K562 (cell line): ENCODE measurements around the gene IL18RAP. TPM values are rescaled to one million over a fixed set of nuclear protein-coding genes. Genes with fewer than 3 reads are reported as not detected.

ENCODE experiments used
- ATAC-seq: fragments of 200-7000 bp; cut with Tn5 transposase; 3 replicates; pipeline ENCODE4 v1.9.1; 2020; ENCODE audit warnings: moderate library complexity
- BruUV-seq: library from RNA; stranded (reverse); fragments of 400-500 nt; replicated peaks from 2 replicates; lab custom pipeline; 2021; lab: Mats Ljungman, UMichigan
- CTCF ChIA-PET: fragments of 300-600 bp; formaldehyde crosslinking; extraction: SDS; loops from one replicate; lab custom pipeline; 2021; ENCODE audit warnings: low intra/inter-chr PET ratio; lab: Yijun Ruan, JAX
- POLR2A ChIA-PET: fragments of 300-600, 350-650 bp; sonication (Branson Sonifier 250); formaldehyde crosslinking; extraction: SDS; loops from one replicate; lab custom pipeline; 2021; ENCODE audit warnings: antibody characterized with exemption, inconsistent platforms; lab: Yijun Ruan, JAX
- DNase-seq, 4 experiments: peaks; one replicate each; pipeline versions ENCODE4 v3.0.0 to v3.0.0-alpha.2; 2011 to 2018; ENCODE audit warnings: low spot score in 3 of 4, mixed read lengths in 3 of 4; ENCODE audit errors: extremely low read depth in 1 of 4
- FAIRE-seq: peaks from 2 replicates; lab custom pipeline; 2011; peaks lifted over from hg19 to GRCh38; lab: Jason Lieb, UNC
- H2AFZ ChIP-seq: 2 replicates; pipeline ENCODE4 v1.6.0; 2011; ENCODE audit warnings: low read depth, low read length, control low read depth, inconsistent platforms
- H3K27ac ChIP-seq: fragments of 200-600 bp; 3 replicates; pipeline ENCODE4 v1.8.0; 2011; ENCODE audit warnings: low read depth, mild to moderate bottlenecking, control low read depth, inconsistent platforms, low read length, moderate library complexity, mixed read lengths; ENCODE audit errors: extremely low read depth
- H3K27me3 ChIP-seq, 2 experiments: fragments of 300-600 bp in 1 of 2; 2 replicates in 1 of 2; 3 replicates in 1 of 2; pipeline versions ENCODE4 v1.6.0 to v1.8.0; 2011; ENCODE audit warnings: inconsistent platforms in 2 of 2, low read length in 2 of 2, mild to moderate bottlenecking in 1 of 2, mixed read lengths in 1 of 2, moderate library complexity in 1 of 2; ENCODE audit not compliant: control insufficient read depth in 2 of 2, insufficient read depth in 2 of 2
- H3K36me3 ChIP-seq: fragments of 300-600 bp; 3 replicates; pipeline ENCODE4 v1.8.0; 2011; ENCODE audit warnings: mild to moderate bottlenecking, low read length, inconsistent platforms; ENCODE audit not compliant: control insufficient read depth, insufficient read depth
- H3K4me1 ChIP-seq, 2 experiments: fragments of 200-600 bp in 1 of 2; replicated peaks in 1 of 2; 2 replicates in 1 of 2; 3 replicates in 1 of 2; pipeline versions ENCODE4 v1.5.1 to v1.8.0; 2011; ENCODE audit warnings: inconsistent platforms in 2 of 2, low read length in 2 of 2, mild to moderate bottlenecking in 1 of 2, mixed read lengths in 1 of 2, moderate library complexity in 1 of 2; ENCODE audit not compliant: control insufficient read depth in 2 of 2, insufficient read depth in 2 of 2
- H3K4me2 ChIP-seq: 2 replicates; pipeline ENCODE4 v1.6.1; 2011; ENCODE audit warnings: low read length, control low read depth, inconsistent platforms, mixed read lengths; ENCODE audit not compliant: insufficient read depth
- H3K4me3 ChIP-seq: fragments of 200-600 bp; sonication (generic), shearing (Covaris generic); 2 replicates; pipeline ENCODE4 v1.5.1; 2016; ENCODE audit warnings: control low read depth, inconsistent platforms
- H3K79me2 ChIP-seq: fragments of 200-600 bp; 3 replicates; pipeline ENCODE4 v1.8.0; 2011; ENCODE audit warnings: low read length, inconsistent platforms; ENCODE audit not compliant: control insufficient read depth, insufficient read depth
- H3K9ac ChIP-seq, 2 experiments: 2 replicates each; pipeline versions ENCODE4 v1.6.0 to v1.6.1; 2011; ENCODE audit warnings: low read depth in 2 of 2, low read length in 2 of 2, control low read depth in 1 of 2, inconsistent platforms in 1 of 2, mild to moderate bottlenecking in 1 of 2, mixed read lengths in 1 of 2; ENCODE audit not compliant: insufficient read depth in 1 of 2
- H3K9me1 ChIP-seq: one replicate; pipeline ENCODE4 v1.6.0; 2011; ENCODE audit warnings: inconsistent platforms, mild to moderate bottlenecking, low read length, moderate library complexity; ENCODE audit not compliant: control insufficient read depth, insufficient read depth
- H3K9me3 ChIP-seq: replicated peaks from 2 replicates; pipeline ENCODE4 v1.5.1; 2011; ENCODE audit warnings: low read depth, low read length, inconsistent platforms; ENCODE audit not compliant: control insufficient read depth, insufficient read depth
- H4K20me1 ChIP-seq: replicated peaks from 2 replicates; pipeline ENCODE4 v1.6.1; 2011; ENCODE audit warnings: low read length, inconsistent platforms, mixed read lengths; ENCODE audit not compliant: control insufficient read depth, insufficient read depth
- ARID1B ChIP-seq: fragments of 450-650 bp; IDR thresholded peaks from 2 replicates; pipeline ENCODE4 v1.6.1; 2016; ENCODE audit warnings: antibody characterized with exemption, mild to moderate bottlenecking, inconsistent platforms
- CHD2 ChIP-seq: IDR thresholded peaks from 2 replicates; pipeline ENCODE4 v1.6.1; 2011; ENCODE audit warnings: low read depth, low read length
- CXXC5 ChIP-seq: fragments of 250-450 bp; sonication (Bioruptor Pico); IDR thresholded peaks from 2 replicates; pipeline ENCODE4 v1.8.0; 2022; ENCODE audit warnings: inconsistent platforms, mild to moderate bottlenecking, moderate library complexity
- DEAF1 ChIP-seq: fragments of 450-650 bp; formaldehyde crosslinking; IDR thresholded peaks from 2 replicates; pipeline ENCODE4 v1.4.0; 2020; ENCODE audit warnings: mild to moderate bottlenecking, moderate library complexity
- FOXP4 ChIP-seq: sonication (generic); formaldehyde crosslinking; IDR thresholded peaks from 2 replicates; pipeline ENCODE4 v1.8.0; 2022; ENCODE audit warnings: mild to moderate bottlenecking, missing genetic modification reagents, borderline replicate concordance
- NFE2L1 ChIP-seq: fragments of 450-650 bp; IDR thresholded peaks from 2 replicates; pipeline ENCODE4 v1.6.1; 2016; ENCODE audit warnings: missing genetic modification characterization, low read depth, mild to moderate bottlenecking, missing compliant biosample characterization, moderate library complexity, borderline replicate concordance
- RBM39 ChIP-seq: fragments of 200-400 bp; formaldehyde crosslinking; optimal IDR thresholded peaks from 2 replicates; pipeline ENCODE3; 2018; ENCODE audit warnings: low read depth, low read length
- SNIP1 ChIP-seq: fragments of 450-650 bp; IDR thresholded peaks from 2 replicates; pipeline ENCODE4 v1.7.1; 2017; ENCODE audit warnings: low read depth, mild to moderate bottlenecking
- TEAD2 ChIP-seq: fragments of 450-650 bp; IDR thresholded peaks from 2 replicates; pipeline ENCODE4 v1.6.1; 2016; ENCODE audit warnings: missing genetic modification characterization, control low read depth, missing compliant biosample characterization
- ZSCAN32 ChIP-seq: fragments of 450-650 bp; formaldehyde crosslinking; IDR thresholded peaks from 2 replicates; pipeline ENCODE4 v1.4.0; 2020; ENCODE audit warnings: mild to moderate bottlenecking, moderate library complexity
- WGBS: fragments of 100-300 bp; shearing (Covaris generic); methylation state at CpG from one replicate; pipeline ENCODE4 v1.1.6; 2016; ENCODE audit warnings: low coverage, mixed read lengths; ENCODE audit not compliant: insufficient coverage; ENCODE audit errors: missing lambda C conversion rate; 5-methylcytosine and 5-hydroxymethylcytosine counted together
- in situ Hi-C: fragments of 300-500 bp; cut with MboI; formaldehyde crosslinking; loops from 4 replicates; pipeline ENCODE4 v1.15.0; 2018; ENCODE audit warnings: inconsistent platforms, mixed read lengths
- intact Hi-C: fragments of 100-400 bp; cut with micrococcal nuclease; formaldehyde crosslinking; loops from 2 replicates; pipeline ENCODE4 v1.14.2; 2022
- polyA plus RNA-seq, 8 experiments: library from polyadenylated mRNA; depleted of rRNA in 4 of 8; stranded (reverse) in 5 of 8; unstranded in 3 of 8; fragments of >200 nt; fragmentation: Nextera tagmentation in 2 of 8; fragmentation: Illumina TruSeq in 1 of 8; extraction: Ambion mirVana in 2 of 8; extraction: Trizol in 1 of 8; gene quantifications; 2 replicates each; pipeline versions ENCODE4 v1.2.1 to v1.2.3, GENCODE V29; 2011 to 2014; ENCODE audit warnings: inconsistent platforms in 1 of 8, missing spikeins in 1 of 8
- total RNA-seq, 7 experiments: library from RNA; depleted of rRNA in 6 of 7; stranded (reverse); fragments of >200 nt in 6 of 7; fragmentation: Illumina TruSeq in 2 of 7; extraction: Trizol in 2 of 7; gene quantifications; 2 replicates each; pipeline versions ENCODE4 v1.2.1 to v1.2.3, GENCODE V29; 2011 to 2021; ENCODE audit warnings: low replicate concordance in 1 of 7
- TF ChIP-seq, protein P1 (sequence below), 2 experiments: IDR thresholded peaks in 1 of 2; conservative IDR thresholded peaks in 1 of 2; 2 replicates each; pipeline ENCODE4 v1.6.1; 2016; ENCODE audit warnings: low read depth in 2 of 2, mild to moderate bottlenecking in 1 of 2, missing compliant biosample characterization in 1 of 2, missing genetic modification characterization in 1 of 2, moderate library complexity in 1 of 2
- TF ChIP-seq, protein P2 (sequence below): sonication (generic); formaldehyde crosslinking; IDR thresholded peaks from 2 replicates; pipeline ENCODE4 v1.8.0; 2022; ENCODE audit warnings: mild to moderate bottlenecking, missing genetic modification reagents

The IL18RAP gene
- total and polyA plus RNA-seq, 9 of the 15 experiments (the other 6 are each of a cell fraction or from before 2014, with no cell fraction given): 1.1 to 20.5 (median 5.8) TPM

DNA sequence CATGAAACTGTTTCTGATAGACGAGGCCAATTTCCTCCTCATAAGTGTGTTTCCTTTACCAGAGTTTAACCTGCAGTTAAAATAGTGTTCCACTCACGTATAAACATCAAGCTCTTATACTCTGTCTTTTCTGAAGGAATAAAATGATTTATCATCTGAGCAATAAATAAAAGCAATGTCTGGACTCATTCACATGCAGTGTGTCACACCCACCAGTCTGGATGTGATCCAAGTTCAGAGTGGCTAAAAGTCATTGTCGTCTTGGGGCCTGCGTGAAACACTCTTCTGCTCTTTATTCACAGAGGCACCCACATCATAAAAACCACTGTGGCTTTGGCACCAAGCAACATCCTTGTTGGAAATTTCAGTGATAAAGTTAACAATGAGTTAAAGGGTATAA, 30.5 kb downstream of the IL18RAP start (continued):
- no peak for TF ChIP-seq TEAD2 (tag)
- no peak for TF ChIP-seq ARID1B

- FAIRE-seq (no peak), DNase-seq (no peak), ATAC-seq (no peak)
- in situ Hi-C loops (no loop called here), intact Hi-C loops (loop anchor here (5.0 kb wide), 1 partner anchor 448 kb away; no protein-coding TSS in a partner anchor)
- Histone ChIP-seq H3K27ac (no peak overlapping the region), H3K4me3 (no peak overlapping the region), H3K9me3 (no peaks in the 10 kb centered on the region), H3K9me1 (no peaks in the 10 kb centered on the region), H2AFZ (no peak overlapping the region), H3K4me1 (no peaks in the 10 kb centered on the region), H3K79me2 (no peaks in the 10 kb centered on the region), H3K36me3 (no peaks in the 10 kb centered on the region), H3K27me3 (no peaks in the 10 kb centered on the region), H4K20me1 (no peaks in the 10 kb centered on the region), H3K9ac (no peak overlapping the region), H3K4me2 (no peak overlapping the region)
- WGBS: 12% methylated on average over 2 of the region's 2 CpGs
- CTCF ChIA-PET: no interaction called here
- POLR2A ChIA-PET: no interaction called here
- BruUV-seq: no TSS peak
- TF ChIP-seq ZSCAN32 (no peak), CHD2 (no peak), CXXC5 (no peak), DEAF1 (CRISPR knock-in tag) (no peak), RBM39 (no peak), FOXP4 (no peak), SNIP1 (no peak), NFE2L1 (tag) (no peak)
- TF ChIP-seq, protein P1, sequence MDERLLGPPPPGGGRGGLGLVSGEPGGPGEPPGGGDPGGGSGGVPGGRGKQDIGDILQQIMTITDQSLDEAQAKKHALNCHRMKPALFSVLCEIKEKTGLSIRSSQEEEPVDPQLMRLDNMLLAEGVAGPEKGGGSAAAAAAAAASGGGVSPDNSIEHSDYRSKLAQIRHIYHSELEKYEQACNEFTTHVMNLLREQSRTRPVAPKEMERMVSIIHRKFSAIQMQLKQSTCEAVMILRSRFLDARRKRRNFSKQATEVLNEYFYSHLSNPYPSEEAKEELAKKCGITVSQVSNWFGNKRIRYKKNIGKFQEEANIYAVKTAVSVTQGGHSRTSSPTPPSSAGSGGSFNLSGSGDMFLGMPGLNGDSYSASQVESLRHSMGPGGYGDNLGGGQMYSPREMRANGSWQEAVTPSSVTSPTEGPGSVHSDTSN (CRISPR knock-in tag; IDR thresholded peaks at IDR 0.05; ENCODE audit: low read depth): no peak
- TF ChIP-seq, protein P1 (tag; conservative IDR thresholded peaks at IDR 0.05; ENCODE audit: low read depth): no peak
- TF ChIP-seq, protein P2, sequence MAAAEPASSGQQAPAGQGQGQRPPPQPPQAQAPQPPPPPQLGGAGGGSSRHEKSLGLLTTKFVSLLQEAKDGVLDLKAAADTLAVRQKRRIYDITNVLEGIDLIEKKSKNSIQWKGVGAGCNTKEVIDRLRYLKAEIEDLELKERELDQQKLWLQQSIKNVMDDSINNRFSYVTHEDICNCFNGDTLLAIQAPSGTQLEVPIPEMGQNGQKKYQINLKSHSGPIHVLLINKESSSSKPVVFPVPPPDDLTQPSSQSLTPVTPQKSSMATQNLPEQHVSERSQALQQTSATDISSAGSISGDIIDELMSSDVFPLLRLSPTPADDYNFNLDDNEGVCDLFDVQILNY: no peak
These were observed 32.2 kb downstream of the IL18RAP start for GRCh38 chr2:102455061-102455670.
